K562 (cell line): ENCODE results near the gene AGO3.

Source experiments
- ARID4B ChIP-seq: sonication (generic); formaldehyde crosslinking; IDR thresholded peaks from 2 replicates; pipeline ENCODE4 v1.8.0; 2022; ENCODE audit warnings: mild to moderate bottlenecking, missing genetic modification reagents
- JUNB ChIP-seq: fragments of 450-650 bp; formaldehyde crosslinking; conservative IDR thresholded peaks from 2 replicates; pipeline ENCODE4 v1.4.0; 2020; ENCODE audit warnings: mild to moderate bottlenecking
- MED1 ChIP-seq: sonication (generic); formaldehyde crosslinking; IDR thresholded peaks from 2 replicates; pipeline ENCODE4 v1.8.1; 2023; ENCODE audit warnings: missing genetic modification reagents, borderline replicate concordance
- POLR2A ChIP-seq: fragments of 450-650 bp; conservative IDR thresholded peaks from 2 replicates; pipeline ENCODE4 v1.6.1; 2016
- SIN3A ChIP-seq, 2 experiments: fragments of 150-350 bp in 1 of 2; IDR thresholded peaks; 2 replicates each; pipeline ENCODE4 v1.6.1; 2011 to 2016; ENCODE audit warnings: borderline replicate concordance in 2 of 2, low read depth in 2 of 2, low read length in 2 of 2, mild to moderate bottlenecking in 2 of 2, moderate library complexity in 2 of 2; ENCODE audit not compliant: control insufficient read depth in 1 of 2
- SP1 ChIP-seq: sonication (generic); formaldehyde crosslinking; IDR thresholded peaks from 2 replicates; pipeline ENCODE4 v1.8.1; 2022; ENCODE audit warnings: mild to moderate bottlenecking, missing genetic modification reagents
- ZBTB2 ChIP-seq: fragments of 450-650 bp; IDR thresholded peaks from 2 replicates; pipeline ENCODE4 v1.6.1; 2016; ENCODE audit warnings: antibody characterized with exemption
- ZNF224 ChIP-seq: sonication (generic); formaldehyde crosslinking; IDR thresholded peaks from 2 replicates; pipeline ENCODE4 v1.8.0; 2022; ENCODE audit warnings: mild to moderate bottlenecking, missing genetic modification reagents
- ZNF23 ChIP-seq: fragments of 250-450 bp; sonication (Bioruptor Pico); IDR thresholded peaks from 2 replicates; pipeline ENCODE4 v1.4.0; 2020; ENCODE audit warnings: mild to moderate bottlenecking

GRCh38 chr1:36062315-36062714 lies 131.4 kb downstream of the AGO3 start:
- TF ChIP-seq SP1 (CRISPR knock-in tag) (no peak), ZBTB2 (no peak), SIN3A (IDR thresholded peaks at IDR 0.05; ENCODE audit: borderline replicate concordance in 2 of 2, control insufficient read depth in 1 of 2, low read depth in 2 of 2, low read length in 2 of 2) (no peak), ZNF23 (CRISPR knock-in tag) (no peak), ARID4B (CRISPR knock-in tag) (no peak), ZNF224 (no peak), MED1 (CRISPR knock-in tag) (no peak), JUNB (CRISPR knock-in tag) (no peak), POLR2A (no peak)
